Measurements from ENCODE around the gene ATP8B3. TPM values are rescaled to one million over a fixed set of nuclear protein-coding genes. Genes with fewer than 3 reads are reported as not detected.

ATP8B3 gene
- total and polyA plus RNA-seq, 2 of the 13 experiments (the other 11 are each of a cell fraction or from before 2014, with no cell fraction given) = 2.6 to 5.9 TPM

DNA sequence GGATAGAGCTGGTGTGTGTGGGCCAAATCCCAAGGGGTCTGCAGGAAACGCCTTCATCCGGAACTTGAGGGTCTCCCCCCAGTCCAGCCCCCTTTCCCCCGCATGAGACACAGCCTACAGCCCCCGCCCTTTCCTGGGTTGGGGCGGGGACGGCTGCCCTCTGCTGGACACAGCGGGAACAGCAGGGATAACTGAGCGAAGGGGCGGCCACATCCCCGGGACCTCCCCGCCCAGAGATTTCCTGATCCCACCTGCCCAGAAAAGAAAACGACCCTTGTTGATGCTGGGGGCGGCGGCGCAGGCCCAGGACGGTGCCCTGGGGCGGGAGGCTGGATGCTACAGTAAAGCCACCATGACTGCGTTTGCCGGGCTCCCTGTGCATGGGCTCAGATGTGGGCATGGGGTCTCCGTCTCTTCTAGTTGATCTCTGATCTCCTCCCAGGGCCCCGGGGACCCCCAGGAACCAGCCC lies 44.6 kb downstream of the ATP8B3 start (continued):
- TF ChIP-seq ZNF687 (CRISPR knock-in tag; IDR thresholded peaks at IDR 0.05) = peak; percentile 28
- no peak for TF ChIP-seq FOXA1 (IDR thresholded peaks at IDR 0.05)
- TF ChIP-seq FOXA1 (CRISPR knock-in tag; IDR thresholded peaks at IDR 0.05) = no peak
- peak; percentile 16; the same call in 1 of the 2 replicates for TF ChIP-seq FOSL2 (CRISPR knock-in tag; IDR thresholded peaks at IDR 0.05)
- TF ChIP-seq ZBTB40 (IDR thresholded peaks at IDR 0.05) = no peak
- no peak for TF ChIP-seq ZBTB40 (CRISPR knock-in tag; IDR thresholded peaks at IDR 0.05)
- no peak for TF ChIP-seq ZFAT (CRISPR knock-in tag; conservative IDR thresholded peaks at IDR 0.05)
- TF ChIP-seq SAP130 (CRISPR knock-in tag; IDR thresholded peaks at IDR 0.05; ENCODE audit: low read depth) = no peak
- no peak for TF ChIP-seq ZC3H13 (CRISPR knock-in tag; IDR thresholded peaks at IDR 0.05)
- 0 out of 2 replicates have a peak, but pooled peaks have one; percentile 19 for TF ChIP-seq PITX1 (CRISPR knock-in tag; IDR thresholded peaks at IDR 0.05)
- TF ChIP-seq ZNF225 (CRISPR knock-in tag; IDR thresholded peaks at IDR 0.05) = no peak
- TF ChIP-seq, protein P1, sequence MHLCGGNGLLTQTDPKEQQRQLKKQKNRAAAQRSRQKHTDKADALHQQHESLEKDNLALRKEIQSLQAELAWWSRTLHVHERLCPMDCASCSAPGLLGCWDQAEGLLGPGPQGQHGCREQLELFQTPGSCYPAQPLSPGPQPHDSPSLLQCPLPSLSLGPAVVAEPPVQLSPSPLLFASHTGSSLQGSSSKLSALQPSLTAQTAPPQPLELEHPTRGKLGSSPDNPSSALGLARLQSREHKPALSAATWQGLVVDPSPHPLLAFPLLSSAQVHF (CRISPR knock-in tag; IDR thresholded peaks at IDR 0.05) = no peak
- TF ChIP-seq IKZF1 (IDR thresholded peaks at IDR 0.05) = no peak
- no peak for TF ChIP-seq TMF1 (CRISPR knock-in tag; IDR thresholded peaks at IDR 0.05; ENCODE audit: low read depth)
- TF ChIP-seq ZKSCAN8 (CRISPR knock-in tag; IDR thresholded peaks at IDR 0.05; ENCODE audit: borderline replicate concordance) = no peak
- no peak for TF ChIP-seq ARNT (IDR thresholded peaks at IDR 0.05)
- TF ChIP-seq ZNF883 (CRISPR knock-in tag; IDR thresholded peaks at IDR 0.05; ENCODE audit: not compliant biosample characterization) = peak; percentile 54
- no peak for TF ChIP-seq HDAC6 (IDR thresholded peaks at IDR 0.05; ENCODE audit: low read depth, low read length)
- TF ChIP-seq ZSCAN9 (CRISPR knock-in tag; IDR thresholded peaks at IDR 0.05; ENCODE audit: borderline replicate concordance) = no peak
